Measurements from ENCODE around the gene CNTFR.
A peak's percentile ranks its signal among the peaks of the same experiment; 100 is the strongest.

CNTFR gene

GRCh38 chr9:34590381-34591247 is 1.1 kb upstream of the CNTFR start:
- peak in 1 of 2 donors; percentile 15 for ATAC-seq

DNA sequence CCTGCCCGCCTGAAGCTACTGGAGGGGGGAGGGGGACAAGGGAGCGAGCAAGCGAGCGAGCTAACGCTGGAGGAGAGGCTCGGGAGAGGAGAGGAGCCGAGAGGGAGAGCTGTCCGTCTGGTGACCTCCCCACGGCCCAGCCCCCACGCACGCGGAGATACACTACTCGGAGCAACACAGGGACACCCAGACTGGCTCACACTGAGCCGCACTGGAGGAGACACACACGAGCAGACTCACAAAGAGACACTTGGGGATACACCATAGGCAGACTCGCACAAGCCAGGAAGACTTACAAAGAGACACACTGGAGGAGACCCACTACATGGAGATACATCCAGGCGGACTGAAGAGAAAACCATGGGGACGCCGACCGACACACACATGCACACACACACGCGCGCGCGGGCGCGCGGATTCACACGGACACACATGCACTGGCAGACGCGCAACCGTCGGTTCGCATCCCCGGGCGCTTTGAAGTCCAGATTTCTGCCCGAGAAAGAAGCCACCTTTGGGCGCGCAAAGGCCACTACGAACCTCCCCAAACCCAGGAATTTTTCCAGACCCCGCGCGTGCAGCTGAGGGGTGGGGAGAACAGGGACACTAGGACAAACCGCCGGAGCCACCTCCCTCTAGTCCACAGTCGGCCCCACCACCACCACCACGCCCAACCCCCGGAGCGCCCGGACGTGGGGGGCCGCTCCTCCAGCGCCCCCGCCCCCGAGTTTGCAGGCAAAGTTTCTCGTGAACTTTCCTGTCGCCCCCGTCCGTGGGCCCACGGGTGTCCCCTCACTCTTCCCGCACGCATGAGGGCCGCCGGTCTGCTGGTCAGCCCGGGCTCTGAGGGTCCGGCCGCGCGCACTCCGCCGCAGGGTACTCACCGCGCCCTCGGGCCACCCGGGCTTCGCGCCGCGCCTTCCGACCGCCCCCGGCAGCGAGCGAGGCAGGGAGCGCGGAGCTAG is 571 bp downstream of the CNTFR start:
- ATAC-seq, result no peak

GRCh38 chr9:34587271-34587670 is 2.3 kb downstream of the CNTFR start:
- no peak for ATAC-seq

- ATAC-seq, result no peak
Measured at GRCh38 chr9:34585946-34586669, 3.4 kb downstream of the CNTFR start.

DNA sequence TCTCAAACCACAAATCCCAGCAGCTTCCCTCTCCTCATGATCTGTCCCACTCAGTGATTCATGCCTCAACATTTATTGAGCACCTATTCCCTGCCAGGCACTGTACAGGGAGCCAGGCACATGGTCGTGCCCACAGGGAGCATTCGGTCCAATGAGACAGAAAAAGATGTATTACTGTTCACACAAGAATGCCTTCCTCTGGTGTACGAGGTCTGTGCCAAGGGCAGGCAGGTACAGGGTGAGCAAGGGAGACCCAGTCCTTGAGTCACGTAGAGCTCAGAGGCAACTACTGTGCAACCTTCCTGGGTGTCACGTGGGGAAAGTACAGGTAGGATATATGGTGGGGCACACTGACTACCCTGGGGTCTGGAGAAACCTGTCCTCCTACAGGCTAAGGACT is 4.6 kb downstream of the CNTFR start:
- no peak for ATAC-seq

GRCh38 chr9:34582787-34583186 is 6.7 kb downstream of the CNTFR start:
- ATAC-seq, result no peak

DNA sequence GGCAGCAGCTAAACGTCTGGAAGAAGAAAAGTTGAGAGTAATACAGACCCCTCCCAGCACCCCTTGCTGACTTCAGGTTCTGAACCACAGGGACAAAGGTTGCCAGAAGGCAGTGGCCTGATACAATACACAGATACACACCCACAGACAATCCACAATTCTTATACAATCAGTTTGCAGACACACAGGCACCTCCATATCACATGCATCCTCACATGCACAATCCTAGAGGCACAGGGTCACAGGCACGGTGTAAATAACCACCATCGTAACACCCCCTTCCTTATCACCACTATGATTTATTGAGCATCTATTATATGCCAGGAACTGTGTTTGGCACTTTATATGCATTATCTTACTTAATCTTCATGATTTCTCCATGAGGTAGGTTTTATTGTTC is 8.2 kb downstream of the CNTFR start:
- no peak for ATAC-seq

DNA sequence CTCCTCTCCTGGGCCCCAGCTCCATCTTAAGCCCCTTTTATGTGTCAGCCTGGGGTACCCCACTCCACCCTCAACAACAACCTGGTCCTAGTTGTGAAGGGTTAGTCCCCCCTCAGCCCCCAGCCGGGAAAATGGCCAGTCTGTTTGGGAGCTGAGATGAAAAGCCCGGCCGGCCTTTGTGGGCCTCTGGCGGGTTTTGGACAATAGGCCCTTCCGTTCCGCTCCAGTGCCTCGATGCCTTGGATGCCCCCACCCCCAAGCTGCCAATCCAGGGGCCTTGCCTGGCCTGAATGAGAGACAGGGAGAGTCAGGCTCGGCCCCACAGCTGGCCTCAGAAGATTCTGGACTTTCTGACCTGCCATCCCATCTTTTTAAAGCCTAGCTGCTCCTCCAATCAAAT is 9.2 kb downstream of the CNTFR start:
- no peak for ATAC-seq

GRCh38 chr9:34579808-34580163 is 9.7 kb downstream of the CNTFR start:
- no peak for ATAC-seq

DNA sequence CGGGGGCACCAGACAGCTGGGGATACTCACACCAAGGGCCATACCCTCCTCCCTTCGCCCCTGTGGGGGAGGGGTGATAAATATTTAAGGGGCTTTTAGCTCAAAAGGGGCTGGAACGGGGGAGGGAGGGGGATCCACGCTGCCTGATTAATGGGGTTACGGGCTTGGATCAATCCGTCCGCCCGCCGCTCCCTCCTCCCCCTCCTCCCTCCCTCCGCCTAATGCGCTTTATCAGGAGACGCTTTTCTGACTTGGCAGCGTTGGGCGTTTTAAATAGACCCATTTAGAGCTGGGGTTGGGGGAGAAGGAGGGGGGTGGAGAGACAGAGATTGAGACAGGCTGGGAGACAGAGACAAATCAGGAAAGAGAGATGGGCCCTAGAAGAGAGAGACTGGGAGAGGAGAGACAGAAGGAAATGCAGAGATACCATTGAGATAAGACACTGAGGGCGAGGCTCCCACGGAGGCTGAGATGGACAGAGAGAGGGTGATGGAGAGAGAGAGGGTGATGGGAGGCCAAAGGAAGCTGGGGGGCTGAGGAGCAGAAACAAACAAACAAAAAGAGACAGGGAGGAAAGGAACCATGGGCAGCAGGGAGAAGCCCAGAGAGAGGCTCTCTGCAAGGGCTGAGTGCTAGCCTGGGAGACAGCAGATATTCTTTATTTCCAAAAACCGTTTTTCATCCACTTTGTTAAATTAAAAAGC is 10.3 kb downstream of the CNTFR start:
- ATAC-seq, result no peak

DNA sequence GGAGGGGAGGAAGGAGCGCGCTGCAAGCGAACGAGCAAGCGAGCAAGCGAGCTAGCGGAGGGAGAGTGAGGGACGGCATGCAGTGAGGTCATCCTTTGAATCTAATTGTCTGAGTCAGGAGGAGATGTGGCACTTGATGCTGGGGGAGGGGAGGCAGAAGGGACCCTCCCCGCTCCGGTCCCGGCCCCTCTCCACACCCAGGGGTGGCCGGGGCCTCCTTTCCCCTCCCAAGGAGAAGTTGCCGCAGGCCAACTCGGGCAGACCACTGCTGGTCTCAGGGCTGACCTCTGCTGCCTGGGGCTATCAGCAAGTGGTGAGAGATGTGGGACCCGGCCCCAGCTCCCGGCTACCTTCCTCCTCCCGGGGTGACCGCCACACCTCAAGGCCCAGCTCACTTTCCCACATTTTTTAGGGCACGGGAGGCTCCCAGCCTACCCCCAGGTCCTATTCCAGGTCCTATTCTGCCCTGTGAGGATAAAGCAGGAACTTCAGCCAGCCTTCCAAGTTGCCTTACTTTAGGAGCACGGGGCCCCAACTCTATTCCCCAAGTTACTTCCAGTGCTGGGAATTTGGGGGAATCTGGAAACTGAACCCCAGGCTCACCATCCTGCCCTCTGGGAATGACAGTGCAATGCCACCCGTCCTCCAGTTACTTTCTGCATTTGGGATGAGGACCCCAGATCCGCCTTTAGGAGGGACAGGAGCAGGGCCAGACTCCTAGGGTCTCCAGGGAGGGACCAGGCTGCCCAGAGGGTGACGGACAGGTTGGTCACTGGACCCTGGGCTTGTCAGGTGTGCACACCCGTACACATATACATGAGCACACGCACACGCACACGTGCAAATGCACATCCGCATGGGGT is 11.1 kb downstream of the CNTFR start:
- ATAC-seq, result no peak

DNA sequence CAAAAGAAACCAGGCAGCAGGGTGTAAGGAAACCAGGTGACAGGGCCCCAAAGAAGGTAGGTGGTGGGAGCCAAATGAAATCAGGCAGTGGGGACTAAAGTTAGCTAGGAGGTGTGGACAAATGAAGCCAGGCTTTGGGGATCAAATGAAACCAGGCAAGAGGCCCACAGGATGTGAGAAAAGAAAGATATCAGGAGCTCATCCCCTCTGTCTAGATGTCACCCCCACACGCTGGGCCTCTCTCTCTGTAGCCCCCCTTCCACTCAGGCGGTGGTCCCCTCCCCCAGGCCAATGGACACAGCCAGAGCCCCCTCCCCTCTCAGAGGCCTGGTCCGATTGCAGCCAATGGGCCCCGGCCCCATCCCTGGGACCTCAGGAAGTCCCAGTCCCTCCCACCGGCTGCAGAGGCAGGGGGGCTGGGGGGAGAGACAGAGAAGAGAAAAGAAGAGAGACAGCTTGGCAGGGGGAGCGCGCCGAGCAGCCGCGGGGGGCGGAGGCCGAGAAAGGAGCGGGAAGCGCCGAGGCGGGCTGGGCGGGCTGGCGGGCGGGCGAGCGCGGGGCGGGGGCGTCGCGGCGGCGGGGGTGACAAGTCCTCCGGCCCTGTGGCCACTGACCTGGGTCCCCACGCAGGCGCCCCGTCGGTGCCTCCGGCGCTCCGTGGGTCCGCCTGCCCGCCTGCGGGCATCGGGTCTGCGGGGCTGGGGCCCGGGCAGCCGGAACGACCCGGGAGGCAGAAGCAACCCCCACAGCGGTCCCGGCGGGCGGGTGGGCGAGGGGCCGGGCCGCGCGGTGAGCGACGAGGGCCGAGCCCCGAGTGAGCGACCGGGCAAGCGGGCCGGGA is 11.9 kb downstream of the CNTFR start:
- no peak for ATAC-seq

GRCh38 chr9:34576597-34577399 is 12.7 kb downstream of the CNTFR start:
- ATAC-seq, result no peak

DNA sequence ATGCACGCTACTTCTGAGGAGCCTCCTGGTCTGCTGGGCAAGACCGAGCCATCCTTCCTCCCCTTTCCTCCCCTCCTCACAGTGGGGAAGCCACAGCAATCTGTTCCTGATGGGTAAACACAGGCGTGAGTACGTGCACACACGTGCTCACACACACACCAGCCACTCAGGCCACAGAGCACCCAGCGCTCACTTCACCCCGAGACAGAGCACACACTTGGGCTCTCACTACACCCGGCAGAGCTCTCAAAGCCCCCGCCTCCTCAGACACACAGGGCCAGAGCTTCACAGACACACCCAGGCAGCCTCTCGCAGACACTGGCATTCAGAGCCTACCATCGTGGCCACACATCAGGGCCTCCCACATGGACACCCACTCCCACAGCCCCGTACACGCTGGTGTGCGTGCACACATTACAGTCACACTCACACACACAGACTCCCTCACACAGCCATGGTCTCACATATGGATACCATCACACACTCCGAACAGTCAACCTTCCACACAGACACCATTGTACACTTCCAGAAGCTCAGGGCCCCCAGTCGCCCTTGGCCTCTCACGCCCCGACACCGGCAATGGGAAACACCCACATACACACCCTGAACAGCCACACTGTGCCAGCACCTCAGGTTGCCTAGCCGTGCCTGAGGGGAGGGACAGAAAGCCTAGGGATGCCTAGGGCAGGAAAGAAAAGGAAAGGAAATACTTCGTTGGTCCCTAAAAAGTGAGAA is 13.5 kb downstream of the CNTFR start:
- ATAC-seq, result no peak

GRCh38 chr9:34575241-34575640 is 14.3 kb downstream of the CNTFR start:
- no peak for ATAC-seq

DNA sequence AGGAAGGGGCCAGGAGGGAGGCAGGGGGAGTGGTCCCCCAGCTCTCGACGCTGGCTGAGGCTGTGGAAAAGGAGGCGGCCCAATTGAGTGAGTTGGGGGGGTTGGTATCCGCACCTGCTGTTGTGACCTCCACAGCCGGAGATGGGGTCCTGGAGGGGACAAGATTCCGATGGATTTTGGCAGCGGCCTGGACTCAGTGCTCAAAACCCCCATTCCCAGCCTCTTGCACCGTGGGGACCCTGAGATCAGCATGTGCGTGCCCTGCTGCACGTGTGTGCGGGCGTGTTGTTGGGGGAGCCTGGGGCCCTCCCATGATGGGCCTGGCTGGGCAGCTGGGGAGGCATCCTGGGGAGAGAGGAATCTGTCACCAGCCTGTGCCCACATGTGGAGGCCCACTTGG is 15.0 kb downstream of the CNTFR start:
- no peak for ATAC-seq

GRCh38 chr9:34573599-34574325 is 15.8 kb downstream of the CNTFR start:
- no peak for ATAC-seq

DNA sequence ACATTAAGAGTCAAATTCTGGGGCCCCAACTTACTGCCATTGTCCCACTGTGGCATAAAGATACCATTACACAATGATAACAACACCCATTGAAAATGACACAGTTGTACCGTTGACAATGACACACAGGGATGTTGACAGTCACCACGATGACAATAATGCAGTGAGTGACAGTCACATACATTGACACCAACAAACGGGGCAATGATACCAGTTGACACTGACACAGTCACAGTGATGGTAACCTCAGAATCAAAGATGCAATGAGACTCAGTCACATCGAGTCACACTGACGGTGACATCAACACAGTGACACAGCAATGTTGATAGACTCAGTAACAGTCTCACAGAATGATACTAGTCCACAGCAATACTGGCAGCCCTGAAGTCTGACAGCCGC is 16.9 kb downstream of the CNTFR start:
- ATAC-seq, result peak; percentile 62 to 68
